Endothelial cell of umbilical vein (primary cell): ENCODE results near the gene CISH. TPM values are rescaled to one million over a fixed set of nuclear protein-coding genes. Genes with fewer than 3 reads are reported as not detected.
A peak's percentile ranks its signal among the peaks of the same experiment; 100 is the strongest.

Experiments used
- BruUV-seq: library from RNA; stranded (reverse); fragments of 400-500 nt; replicated peaks from 2 replicates; lab custom pipeline; 2021; lab: Mats Ljungman, UMichigan
- CTCF ChIA-PET: fragments of 300-600, 350-600 bp; sonication (Branson Sonifier 250); formaldehyde crosslinking; loops from one replicate; lab custom pipeline; 2021; ENCODE audit warnings: antibody characterized with exemption, inconsistent platforms; lab: Charles Lee
- POLR2A ChIA-PET: fragments of 300-600, 350-600 bp; sonication (Branson Sonifier 250); formaldehyde crosslinking; loops from one replicate; lab custom pipeline; 2021; ENCODE audit warnings: antibody characterized with exemption, inconsistent platforms; lab: Charles Lee
- DNase-seq: peaks from one replicate; pipeline ENCODE4 v3.0.0-alpha.2; 2011; ENCODE audit warnings: low read depth, low spot score
- FAIRE-seq: peaks from 2 replicates; lab custom pipeline; 2011; peaks lifted over from hg19 to GRCh38; lab: Jason Lieb, UNC
- H2AFZ ChIP-seq: 2 replicates; pipeline ENCODE4 v1.6.0; 2012; ENCODE audit warnings: low read depth, low read length, control low read depth, inconsistent platforms
- H3K27ac ChIP-seq: 2 replicates; pipeline ENCODE4 v1.5.1; 2011; ENCODE audit warnings: low read depth, mild to moderate bottlenecking, control low read depth, low read length, moderate library complexity; ENCODE audit not compliant: insufficient read depth
- H3K27me3 ChIP-seq, 2 experiments: 2 replicates each; pipeline versions ENCODE4 v1.6.0 to v1.6.1; 2011; ENCODE audit warnings: low read length in 2 of 2, mixed read lengths in 1 of 2; ENCODE audit not compliant: control insufficient read depth in 2 of 2, insufficient read depth in 2 of 2
- H3K36me3 ChIP-seq, 2 experiments: 2 replicates in 1 of 2; 3 replicates in 1 of 2; pipeline ENCODE4 v1.5.1; 2011; ENCODE audit warnings: low read length in 2 of 2, mild to moderate bottlenecking in 1 of 2, moderate library complexity in 1 of 2; ENCODE audit not compliant: control insufficient read depth in 2 of 2, insufficient read depth in 2 of 2; ENCODE audit errors: extremely low read depth in 1 of 2
- H3K4me1 ChIP-seq: 3 replicates; pipeline ENCODE4 v1.5.1; 2011; ENCODE audit warnings: mild to moderate bottlenecking, low read length; ENCODE audit not compliant: control insufficient read depth, insufficient read depth; ENCODE audit errors: extremely low read depth
- H3K4me2 ChIP-seq: 2 replicates; pipeline ENCODE4 v1.6.1; 2011; ENCODE audit warnings: low read length, control low read depth, mixed read lengths; ENCODE audit not compliant: insufficient read depth
- H3K4me3 ChIP-seq, 3 experiments: fragments of 200-600 bp in 1 of 3; sonication (generic), shearing (Covaris generic) in 1 of 3; replicated peaks in 1 of 3; 2 replicates each; pipeline ENCODE4 v1.5.1; 2011 to 2016; ENCODE audit warnings: control low read depth in 3 of 3, low read length in 3 of 3, mild to moderate bottlenecking in 2 of 3, inconsistent platforms in 1 of 3, low read depth in 1 of 3, moderate library complexity in 1 of 3; ENCODE audit not compliant: insufficient read depth in 1 of 3
- H3K79me2 ChIP-seq: 2 replicates; pipeline ENCODE4 v1.6.0; 2012; ENCODE audit warnings: low read length, inconsistent platforms; ENCODE audit not compliant: control insufficient read depth, insufficient read depth
- H3K9ac ChIP-seq: replicated peaks from 2 replicates; pipeline ENCODE3; 2011; ENCODE audit warnings: low read length, control low read depth; ENCODE audit not compliant: insufficient read depth; ENCODE audit errors: extremely low read depth
- H3K9me1 ChIP-seq: replicated peaks from 3 replicates; pipeline ENCODE4 v1.6.0; 2011; ENCODE audit warnings: mild to moderate bottlenecking, low read length; ENCODE audit not compliant: control insufficient read depth, insufficient read depth; ENCODE audit errors: extremely low read depth
- H3K9me3 ChIP-seq: replicated peaks from 2 replicates; pipeline ENCODE4 v1.5.1; 2012; ENCODE audit warnings: low read length, inconsistent platforms; ENCODE audit not compliant: control insufficient read depth, insufficient read depth
- H4K20me1 ChIP-seq: replicated peaks from 2 replicates; pipeline ENCODE3; 2011; ENCODE audit warnings: mild to moderate bottlenecking, low read length; ENCODE audit not compliant: control insufficient read depth, insufficient read depth; ENCODE audit errors: extremely low read depth
- EZH2 ChIP-seq: IDR thresholded peaks from 2 replicates; pipeline ENCODE4 v1.6.1; 2012; ENCODE audit warnings: borderline replicate concordance, low read depth, mild to moderate bottlenecking, moderate library complexity, low read length, inconsistent platforms; ENCODE audit not compliant: severe bottlenecking
- FOS ChIP-seq: IDR thresholded peaks from 2 replicates; pipeline ENCODE4 v1.6.1; 2011; ENCODE audit warnings: mild to moderate bottlenecking, low read length, moderate library complexity, borderline replicate concordance; ENCODE audit not compliant: insufficient read depth
- GATA2 ChIP-seq: IDR thresholded peaks from 2 replicates; pipeline ENCODE4 v1.7.0; 2011; ENCODE audit warnings: low read depth, mild to moderate bottlenecking, moderate library complexity, mixed read lengths, low read length; ENCODE audit not compliant: insufficient read length, insufficient read depth
- JUN ChIP-seq: IDR thresholded peaks from 2 replicates; pipeline ENCODE4 v1.6.1; 2011; ENCODE audit warnings: borderline replicate concordance, low read depth; ENCODE audit not compliant: insufficient read length, insufficient read depth
- MYC ChIP-seq: IDR thresholded peaks from one replicate; pipeline ENCODE4 v1.6.1; 2011; ENCODE audit warnings: mild to moderate bottlenecking, low read depth, low read length
- POLR2A ChIP-seq: IDR thresholded peaks from 2 replicates; pipeline ENCODE4 v1.6.1; 2012; ENCODE audit warnings: low read depth, mild to moderate bottlenecking, control low read depth, low read length
- POLR2AphosphoS5 ChIP-seq: IDR thresholded peaks from 2 replicates; pipeline ENCODE4 v1.6.1; 2012; ENCODE audit warnings: low read depth, mild to moderate bottlenecking, control low read depth, low read length, moderate library complexity; ENCODE audit not compliant: insufficient read depth
- dilution Hi-C: fragments of 300-500 bp; cut with MboI; formaldehyde crosslinking; loops from one replicate; pipeline ENCODE4 v1.15.0; 2019; ENCODE audit warnings: low sequenced_read_pairs; ENCODE audit not compliant: extremely low pct_ligation_motif_present
- intact Hi-C: fragments of 100-400 bp; cut with micrococcal nuclease; formaldehyde crosslinking; loops from one replicate; pipeline ENCODE4 v1.10.0; 2022
- polyA plus RNA-seq, 4 experiments: library from polyadenylated mRNA; depleted of rRNA in 3 of 4; stranded (reverse) in 3 of 4; unstranded in 1 of 4; fragments of >200 nt; gene quantifications; 2 replicates each; pipeline versions ENCODE4 v1.2.1 to v1.2.3, GENCODE V29; 2011 to 2012; ENCODE audit warnings: missing spikeins in 1 of 4
- total RNA-seq: library from RNA; stranded (reverse); gene quantifications from 2 replicates; pipeline ENCODE4 v1.2.3, GENCODE V29; 2021
- TF ChIP-seq, protein P1 (sequence below), 2 donors: IDR thresholded peaks; 1 replicate in 1 of 2; 2 replicates in 1 of 2; pipeline ENCODE4 v1.5.1; 2011; ENCODE audit warnings: low read length in 2 of 2, mild to moderate bottlenecking in 2 of 2, moderate library complexity in 2 of 2, control low read depth in 1 of 2, inconsistent platforms in 1 of 2, low read depth in 1 of 2; ENCODE audit not compliant: insufficient read depth in 1 of 2; ENCODE audit errors: extremely low read depth in 1 of 2
- TF ChIP-seq, protein P2 (sequence below): IDR thresholded peaks from 2 replicates; pipeline ENCODE4 v1.6.1; 2011; ENCODE audit not compliant: insufficient read depth, insufficient read length

CISH gene
- total and polyA plus RNA-seq, 2 donors (not counting 3 experiments of a cell fraction or from before 2014, with no cell fraction given) = 2.2 to 4.1 TPM

DNA sequence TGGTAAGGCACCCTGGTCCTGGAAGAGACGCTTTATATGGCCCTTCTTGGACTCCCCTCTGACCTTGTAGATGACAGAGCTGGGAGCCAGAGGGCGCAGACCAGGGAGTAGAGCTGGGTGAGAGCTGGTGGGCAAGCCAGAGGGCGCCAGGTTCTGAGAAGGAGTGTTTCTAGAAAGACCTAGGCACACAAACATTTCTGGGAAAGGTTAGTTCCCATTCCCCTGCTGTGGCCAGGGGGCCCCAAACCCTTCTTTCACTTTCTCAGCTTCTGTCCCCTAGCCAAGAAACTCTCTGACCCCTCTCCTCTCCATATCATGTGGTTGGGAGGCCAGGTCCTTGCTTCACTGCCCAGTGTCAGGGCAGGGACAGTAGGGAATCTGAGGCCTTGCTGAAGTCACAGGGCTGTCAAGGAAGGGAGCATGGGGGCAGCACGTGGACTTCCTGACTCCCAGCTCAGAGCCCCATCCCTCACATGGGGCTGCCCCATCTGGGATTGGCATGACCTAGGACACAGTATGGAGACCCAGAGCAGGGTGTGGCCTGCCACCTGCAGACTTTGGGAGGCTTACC lies 38.7 kb downstream of the CISH start:
- intact Hi-C loops (loop anchor here (1.0 kb wide), 3 partner anchors 28 to 79 kb away; no protein-coding TSS in a partner anchor), dilution Hi-C loops (no loop called here)
- POLR2A ChIA-PET = interaction anchor here (0.9 kb wide), 1 partner anchor 39 kb away, joined by 3 read pairs; the partner anchor contains the start of gene CISH
- TF ChIP-seq, protein P1, sequence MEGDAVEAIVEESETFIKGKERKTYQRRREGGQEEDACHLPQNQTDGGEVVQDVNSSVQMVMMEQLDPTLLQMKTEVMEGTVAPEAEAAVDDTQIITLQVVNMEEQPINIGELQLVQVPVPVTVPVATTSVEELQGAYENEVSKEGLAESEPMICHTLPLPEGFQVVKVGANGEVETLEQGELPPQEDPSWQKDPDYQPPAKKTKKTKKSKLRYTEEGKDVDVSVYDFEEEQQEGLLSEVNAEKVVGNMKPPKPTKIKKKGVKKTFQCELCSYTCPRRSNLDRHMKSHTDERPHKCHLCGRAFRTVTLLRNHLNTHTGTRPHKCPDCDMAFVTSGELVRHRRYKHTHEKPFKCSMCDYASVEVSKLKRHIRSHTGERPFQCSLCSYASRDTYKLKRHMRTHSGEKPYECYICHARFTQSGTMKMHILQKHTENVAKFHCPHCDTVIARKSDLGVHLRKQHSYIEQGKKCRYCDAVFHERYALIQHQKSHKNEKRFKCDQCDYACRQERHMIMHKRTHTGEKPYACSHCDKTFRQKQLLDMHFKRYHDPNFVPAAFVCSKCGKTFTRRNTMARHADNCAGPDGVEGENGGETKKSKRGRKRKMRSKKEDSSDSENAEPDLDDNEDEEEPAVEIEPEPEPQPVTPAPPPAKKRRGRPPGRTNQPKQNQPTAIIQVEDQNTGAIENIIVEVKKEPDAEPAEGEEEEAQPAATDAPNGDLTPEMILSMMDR (IDR thresholded peaks at IDR 0.05; ENCODE audit: extremely low read depth in 1 of 2, insufficient read depth in 1 of 2, low read depth in 1 of 2, low read length in 2 of 2) = no peak
- Histone ChIP-seq H3K36me3 (peaks cover 0 to 4% of the 10 kb centered on the region in 2 experiments), H4K20me1 (no peaks in the 10 kb centered on the region), H3K4me2 (no peak overlapping the region), H3K9me3 (no peaks in the 10 kb centered on the region), H3K4me1 (peaks cover 8% of the 10 kb centered on the region), H3K27me3 (no peaks in the 10 kb centered on the region), H3K27ac (no peak overlapping the region), H3K79me2 (no peaks in the 10 kb centered on the region), H3K9ac (no peak overlapping the region), H2AFZ (no peak overlapping the region), H3K4me3 (no peak overlapping the region), H3K9me1 (no peaks in the 10 kb centered on the region)
- no TSS peak for BruUV-seq
- FAIRE-seq = no peak
- CTCF ChIA-PET = interaction anchor here (1.1 to 6.0 kb wide), 9 partner anchors 13 to 824 kb away, joined by 3 to 105 read pairs (median 6); partner anchors contain the start of genes CISH and MAPKAPK3
- DNase-seq = no peak

DNA sequence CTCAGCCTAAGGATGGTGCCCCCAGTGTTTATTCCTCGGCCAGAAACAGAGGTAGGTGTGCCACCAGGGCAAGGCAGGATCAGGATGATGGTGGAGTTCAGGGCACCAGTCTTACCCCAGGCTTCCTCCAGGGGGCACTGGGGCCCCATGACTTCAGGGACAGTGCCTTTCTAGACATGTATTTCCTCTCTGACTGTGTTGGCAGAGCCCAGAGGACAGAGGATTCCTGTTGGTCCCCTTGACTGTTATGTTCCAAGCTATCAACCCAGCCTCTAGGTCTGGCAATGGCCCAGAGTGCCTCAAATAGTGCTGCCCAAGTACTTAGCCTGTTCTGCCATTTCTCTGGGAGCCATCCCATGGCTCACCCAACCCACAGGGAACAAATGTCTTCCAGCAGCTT lies 39.4 kb downstream of the CISH start:
- Histone ChIP-seq H4K20me1 (no peaks in the 10 kb centered on the region), H3K27me3 (no peaks in the 10 kb centered on the region), H3K79me2 (no peaks in the 10 kb centered on the region), H3K9me3 (no peaks in the 10 kb centered on the region), H3K4me3 (no peak overlapping the region), H3K9ac (no peak overlapping the region), H3K4me1 (peaks cover 10% of the 10 kb centered on the region), H3K4me2 (no peak overlapping the region), H3K36me3 (peaks cover 0 to 2% of the 10 kb centered on the region in 2 experiments), H3K9me1 (no peaks in the 10 kb centered on the region), H3K27ac (no peak overlapping the region), H2AFZ (no peak overlapping the region)
- DNase-seq (peak; percentile 69), FAIRE-seq (peak; percentile 74)
- dilution Hi-C loops = no loop called here
- CTCF ChIA-PET = interaction anchor here (1.1 to 6.0 kb wide), 9 partner anchors 14 to 825 kb away, joined by 3 to 105 read pairs (median 6); partner anchors contain the start of genes CISH and MAPKAPK3
- intact Hi-C loops = loop anchor here (1.0 kb wide), 3 partner anchors 29 to 80 kb away; no protein-coding TSS in a partner anchor
- BruUV-seq = no TSS peak
- POLR2A ChIA-PET = no interaction called here
- TF ChIP-seq EZH2 (no peak), FOS (no peak), POLR2AphosphoS5 (no peak), GATA2 (no peak), JUN (no peak), POLR2A (no peak), MYC (no peak)
- TF ChIP-seq, protein P1 (IDR thresholded peaks at IDR 0.05; ENCODE audit: extremely low read depth in 1 of 2, insufficient read depth in 1 of 2, low read depth in 1 of 2, low read length in 2 of 2) = peak; percentile 82 to 92
- TF ChIP-seq, protein P2, sequence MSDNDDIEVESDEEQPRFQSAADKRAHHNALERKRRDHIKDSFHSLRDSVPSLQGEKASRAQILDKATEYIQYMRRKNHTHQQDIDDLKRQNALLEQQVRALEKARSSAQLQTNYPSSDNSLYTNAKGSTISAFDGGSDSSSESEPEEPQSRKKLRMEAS = no peak
